ENCODE results near the gene KCNMA1. TPM values are rescaled to one million over a fixed set of nuclear protein-coding genes. Genes with fewer than 3 reads are reported as not detected.

The KCNMA1 gene
- total RNA-seq, 3 donors from 2014 or later: 13.6 to 37.8 (median 15.1) TPM

DNA sequence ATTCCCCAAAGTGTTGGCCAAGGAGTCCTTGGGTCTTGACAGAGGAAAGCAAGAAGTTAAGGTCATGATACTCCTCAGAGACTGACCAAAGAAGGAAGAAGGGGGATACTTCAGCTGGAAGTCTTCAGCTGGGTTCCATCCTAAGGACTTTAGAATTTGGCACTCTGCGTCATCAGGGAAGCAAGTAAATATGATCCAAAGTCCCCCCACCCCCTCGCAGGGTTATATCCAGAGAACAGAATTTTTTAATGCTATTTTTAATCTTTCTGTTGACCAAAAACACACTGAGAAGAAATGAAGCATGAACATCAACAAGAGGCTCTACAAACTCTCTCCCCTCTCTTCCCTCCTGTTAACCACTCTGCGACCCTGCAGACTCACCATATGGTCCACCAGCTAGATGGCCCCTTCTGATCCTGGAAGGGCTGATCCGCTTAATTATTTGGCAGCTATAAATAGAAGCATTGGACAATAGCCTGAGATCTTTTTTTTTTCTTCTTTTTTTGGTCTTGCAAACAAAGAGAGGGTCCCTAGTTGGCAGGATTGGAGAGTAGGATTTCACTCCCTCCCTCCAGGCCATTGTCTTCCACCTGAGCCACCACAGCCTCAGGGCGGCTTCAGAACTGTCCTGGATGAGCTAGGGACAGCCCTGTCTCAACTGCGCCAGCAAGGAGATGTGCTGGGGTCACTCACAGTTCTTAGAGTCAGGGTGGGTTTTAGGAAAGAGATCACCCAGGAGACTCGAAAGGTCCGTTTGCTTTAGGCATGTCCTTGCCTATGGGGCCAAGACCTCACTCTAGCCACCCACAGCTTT, 196.0 kb downstream of the KCNMA1 start:
- intact Hi-C loops (cut with DNase I; ENCODE audit: low total_unique reads): no loop called here
- H3K27ac ChIP-seq: no peak overlapping the region

DNA sequence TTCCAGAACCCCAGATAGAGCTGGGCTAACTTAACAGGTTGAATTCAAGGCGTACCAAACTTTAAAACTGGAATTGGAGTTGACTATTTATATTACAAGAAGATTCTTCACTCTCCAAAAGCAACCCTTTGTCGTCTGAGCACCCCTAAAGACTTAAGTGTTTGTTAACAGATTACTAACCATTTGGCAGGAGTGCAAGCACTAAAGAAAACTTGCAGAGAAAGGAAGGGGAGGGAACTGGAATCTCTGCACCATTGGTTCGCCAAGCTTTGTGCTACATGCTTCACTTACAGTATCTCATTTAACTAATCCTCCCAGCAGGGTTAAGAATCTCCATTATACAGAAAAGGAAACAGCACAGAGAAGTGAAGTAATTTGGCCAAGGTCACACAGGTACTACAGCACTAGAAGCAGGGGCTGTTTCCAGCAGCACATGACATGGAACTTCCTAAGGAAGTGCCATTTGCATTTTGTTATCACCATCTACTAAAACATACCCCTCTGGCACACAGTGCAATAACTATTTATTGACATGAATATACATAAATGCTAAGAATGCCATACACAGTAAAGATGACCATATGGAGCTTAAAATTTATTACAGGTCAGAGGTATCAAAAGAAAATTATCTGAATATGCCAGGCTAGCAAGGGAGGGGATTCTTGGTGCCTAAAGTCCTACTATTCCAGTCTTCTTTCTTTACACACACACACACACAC, 201.2 kb downstream of the KCNMA1 start:
- TF ChIP-seq POLR2AphosphoS5 (IDR thresholded peaks at IDR 0.05): no peak
- TF ChIP-seq POLR2A (IDR thresholded peaks at IDR 0.05): no peak
- TF ChIP-seq, protein P1, sequence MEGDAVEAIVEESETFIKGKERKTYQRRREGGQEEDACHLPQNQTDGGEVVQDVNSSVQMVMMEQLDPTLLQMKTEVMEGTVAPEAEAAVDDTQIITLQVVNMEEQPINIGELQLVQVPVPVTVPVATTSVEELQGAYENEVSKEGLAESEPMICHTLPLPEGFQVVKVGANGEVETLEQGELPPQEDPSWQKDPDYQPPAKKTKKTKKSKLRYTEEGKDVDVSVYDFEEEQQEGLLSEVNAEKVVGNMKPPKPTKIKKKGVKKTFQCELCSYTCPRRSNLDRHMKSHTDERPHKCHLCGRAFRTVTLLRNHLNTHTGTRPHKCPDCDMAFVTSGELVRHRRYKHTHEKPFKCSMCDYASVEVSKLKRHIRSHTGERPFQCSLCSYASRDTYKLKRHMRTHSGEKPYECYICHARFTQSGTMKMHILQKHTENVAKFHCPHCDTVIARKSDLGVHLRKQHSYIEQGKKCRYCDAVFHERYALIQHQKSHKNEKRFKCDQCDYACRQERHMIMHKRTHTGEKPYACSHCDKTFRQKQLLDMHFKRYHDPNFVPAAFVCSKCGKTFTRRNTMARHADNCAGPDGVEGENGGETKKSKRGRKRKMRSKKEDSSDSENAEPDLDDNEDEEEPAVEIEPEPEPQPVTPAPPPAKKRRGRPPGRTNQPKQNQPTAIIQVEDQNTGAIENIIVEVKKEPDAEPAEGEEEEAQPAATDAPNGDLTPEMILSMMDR (IDR thresholded peaks at IDR 0.05): no peak
- no peaks in the 10 kb centered on the region for H3K36me3 ChIP-seq
- no peak overlapping the region for H3K27ac ChIP-seq
- no peaks in the 10 kb centered on the region for H3K27me3 ChIP-seq
- DNase-seq (ENCODE audit: low spot score in 2 of 2): no peak
- H3K9me3 ChIP-seq: no peaks in the 10 kb centered on the region
- no peaks in the 10 kb centered on the region for H3K4me1 ChIP-seq
- H3K4me3 ChIP-seq: no peak overlapping the region
- intact Hi-C loops (cut with DNase I; ENCODE audit: low total_unique reads): no loop called here

More for the DNA sequence above, 196.0 kb downstream of the KCNMA1 start:
- Histone ChIP-seq H3K9me3 (no peaks in the 10 kb centered on the region), H3K27me3 (no peaks in the 10 kb centered on the region), H3K36me3 (no peaks in the 10 kb centered on the region), H3K4me3 (no peak overlapping the region), H3K4me1 (no peaks in the 10 kb centered on the region)
- TF ChIP-seq POLR2A (IDR thresholded peaks at IDR 0.05) (no peak), POLR2AphosphoS5 (IDR thresholded peaks at IDR 0.05) (no peak)
- TF ChIP-seq, protein P1 (IDR thresholded peaks at IDR 0.05): no peak
- no peak for DNase-seq (ENCODE audit: low spot score in 2 of 2)

DNA sequence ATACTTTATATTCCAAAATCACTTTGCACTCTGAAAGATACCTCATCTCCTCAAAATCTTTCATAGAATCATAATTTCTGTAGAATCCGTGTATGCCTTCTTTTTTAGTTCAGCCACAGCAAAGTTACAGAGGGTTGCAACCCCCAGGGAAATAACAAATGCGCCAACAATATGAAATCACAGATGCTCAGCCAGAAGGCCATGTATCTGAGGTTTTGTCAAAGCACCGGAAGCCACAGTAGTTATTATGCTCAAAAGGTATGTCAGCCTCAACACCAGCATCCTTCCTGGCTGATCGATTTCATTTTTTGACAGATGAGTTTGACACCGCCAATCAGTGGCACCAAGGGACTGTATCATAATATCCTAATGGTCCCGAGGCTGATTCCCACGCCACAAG, 204.1 kb downstream of the KCNMA1 start:
- H3K4me3 ChIP-seq: no peak overlapping the region
- H3K4me1 ChIP-seq: no peaks in the 10 kb centered on the region
- H3K36me3 ChIP-seq: no peaks in the 10 kb centered on the region
- H3K9me3 ChIP-seq: no peaks in the 10 kb centered on the region
- DNase-seq (ENCODE audit: low spot score in 2 of 2): no peak
- TF ChIP-seq POLR2AphosphoS5 (IDR thresholded peaks at IDR 0.05) (no peak), POLR2A (IDR thresholded peaks at IDR 0.05) (no peak)
- TF ChIP-seq, protein P1 (IDR thresholded peaks at IDR 0.05): no peak
- no peaks in the 10 kb centered on the region for H3K27me3 ChIP-seq
- intact Hi-C loops (cut with DNase I; ENCODE audit: low total_unique reads): no loop called here
- no peak overlapping the region for H3K27ac ChIP-seq

DNA sequence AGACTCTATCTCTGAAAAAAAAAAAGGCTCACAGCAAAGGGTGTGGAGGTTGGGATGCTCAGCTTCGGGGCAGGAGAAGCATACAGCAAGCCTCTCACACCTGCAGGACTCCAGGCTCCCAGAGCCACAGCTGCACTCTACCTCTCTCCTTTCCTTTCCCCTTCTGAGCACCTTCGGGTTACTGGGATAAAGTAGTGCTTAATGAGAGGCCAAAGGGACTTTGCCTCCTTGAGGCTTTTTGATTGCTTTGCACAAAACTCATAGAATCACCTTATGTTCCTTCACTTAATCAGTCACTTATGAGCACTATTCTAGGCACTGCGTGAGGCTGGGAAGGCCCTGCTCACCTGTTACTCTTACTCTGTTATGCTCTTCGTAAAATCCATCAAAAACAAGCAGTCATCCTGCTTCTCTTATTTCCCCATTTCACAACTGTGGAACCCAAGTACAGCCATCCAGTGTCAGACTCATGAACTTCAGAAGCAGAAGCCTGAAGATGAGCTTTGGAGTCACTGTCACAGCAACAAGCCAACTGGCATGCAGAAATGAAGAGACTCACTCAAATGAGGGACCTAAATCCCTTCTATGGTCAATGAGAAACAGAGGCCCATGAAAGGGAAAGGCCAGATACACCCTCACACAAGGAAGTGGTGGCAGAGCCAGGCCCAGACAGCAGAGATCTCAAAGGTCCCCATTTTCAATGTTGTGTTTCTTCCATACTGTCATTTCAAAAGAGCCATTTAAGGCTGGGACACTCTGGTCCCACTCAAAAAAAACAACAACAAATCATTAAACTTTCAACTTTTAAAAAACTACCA, 205.4 kb downstream of the KCNMA1 start:
- intact Hi-C loops (cut with DNase I; ENCODE audit: low total_unique reads): no loop called here
- Histone ChIP-seq H3K9me3 (no peaks in the 10 kb centered on the region), H3K4me1 (no peaks in the 10 kb centered on the region), H3K4me3 (no peak overlapping the region), H3K27ac (no peak overlapping the region), H3K36me3 (no peaks in the 10 kb centered on the region), H3K27me3 (no peaks in the 10 kb centered on the region)
- no peak for DNase-seq (ENCODE audit: low spot score in 2 of 2)
- no peak for TF ChIP-seq POLR2A (IDR thresholded peaks at IDR 0.05)
- TF ChIP-seq POLR2AphosphoS5 (IDR thresholded peaks at IDR 0.05): no peak
- TF ChIP-seq, protein P1 (IDR thresholded peaks at IDR 0.05): no peak
